Cardiac fibroblast (primary cell): ENCODE data around the gene STARD3.

ENCODE experiments used
- DNase-seq, 2 donors: peaks; one replicate each; pipeline versions ENCODE4 v3.0.0 to v3.0.0-alpha.2; 2010; ENCODE audit warnings: low read depth in 2 of 2
- H3K4me3 ChIP-seq, 2 donors: replicated peaks in 1 of 2; 1 replicate in 1 of 2; 2 replicates in 1 of 2; pipeline ENCODE4 v1.5.1; 2011; ENCODE audit warnings: low read depth in 2 of 2, low read length in 2 of 2, mild to moderate bottlenecking in 2 of 2, moderate library complexity in 1 of 2
- TF ChIP-seq, protein P1 (sequence below): IDR thresholded peaks from one replicate; pipeline ENCODE4 v1.5.1; 2011; ENCODE audit warnings: low read depth, mild to moderate bottlenecking, low read length, inconsistent platforms

STARD3 gene

GRCh38 chr17:39627047-39627711 is 9.8 kb upstream of the STARD3 start:
- H3K4me3 ChIP-seq = peak overlapping the region; percentile 10 to 44
- TF ChIP-seq, protein P1, sequence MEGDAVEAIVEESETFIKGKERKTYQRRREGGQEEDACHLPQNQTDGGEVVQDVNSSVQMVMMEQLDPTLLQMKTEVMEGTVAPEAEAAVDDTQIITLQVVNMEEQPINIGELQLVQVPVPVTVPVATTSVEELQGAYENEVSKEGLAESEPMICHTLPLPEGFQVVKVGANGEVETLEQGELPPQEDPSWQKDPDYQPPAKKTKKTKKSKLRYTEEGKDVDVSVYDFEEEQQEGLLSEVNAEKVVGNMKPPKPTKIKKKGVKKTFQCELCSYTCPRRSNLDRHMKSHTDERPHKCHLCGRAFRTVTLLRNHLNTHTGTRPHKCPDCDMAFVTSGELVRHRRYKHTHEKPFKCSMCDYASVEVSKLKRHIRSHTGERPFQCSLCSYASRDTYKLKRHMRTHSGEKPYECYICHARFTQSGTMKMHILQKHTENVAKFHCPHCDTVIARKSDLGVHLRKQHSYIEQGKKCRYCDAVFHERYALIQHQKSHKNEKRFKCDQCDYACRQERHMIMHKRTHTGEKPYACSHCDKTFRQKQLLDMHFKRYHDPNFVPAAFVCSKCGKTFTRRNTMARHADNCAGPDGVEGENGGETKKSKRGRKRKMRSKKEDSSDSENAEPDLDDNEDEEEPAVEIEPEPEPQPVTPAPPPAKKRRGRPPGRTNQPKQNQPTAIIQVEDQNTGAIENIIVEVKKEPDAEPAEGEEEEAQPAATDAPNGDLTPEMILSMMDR = no peak
- no peak for DNase-seq

- TF ChIP-seq, protein P1 = no peak
- no peak for DNase-seq
- H3K4me3 ChIP-seq = no peak overlapping the region
Observed at GRCh38 chr17:39627712-39628516, 9.0 kb upstream of the STARD3 start.

GRCh38 chr17:39628655-39629493 is 8.1 kb upstream of the STARD3 start:
- TF ChIP-seq, protein P1 = no peak
- no peak for DNase-seq
- no peak overlapping the region for H3K4me3 ChIP-seq

- no peak for DNase-seq
- TF ChIP-seq, protein P1 = no peak
- H3K4me3 ChIP-seq = no peak overlapping the region
Observed at GRCh38 chr17:39629494-39629880, 7.5 kb upstream of the STARD3 start.

DNA sequence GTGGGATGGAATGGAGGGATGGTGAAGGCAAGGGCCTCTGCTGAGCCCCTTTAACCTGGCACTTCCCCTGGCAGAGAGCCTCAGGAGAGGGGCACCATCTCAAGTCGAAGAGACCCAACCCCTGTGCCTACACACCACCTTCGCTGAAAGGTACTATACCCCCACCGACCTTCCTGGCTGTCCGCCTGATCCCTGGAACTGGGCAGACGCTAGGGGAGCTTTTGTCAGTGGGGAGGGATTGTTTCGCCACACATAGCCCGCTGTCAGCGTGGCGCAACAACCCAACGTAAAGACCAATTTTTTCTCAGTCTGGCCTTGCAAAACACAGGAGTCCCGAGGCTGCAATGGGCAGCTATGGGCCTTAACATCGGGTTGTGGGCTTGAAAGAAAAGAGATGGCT is 7.0 kb upstream of the STARD3 start:
- no peak for DNase-seq
- H3K4me3 ChIP-seq = no peak overlapping the region

GRCh38 chr17:39631403-39631802 is 5.5 kb upstream of the STARD3 start:
- DNase-seq = no peak
- TF ChIP-seq, protein P1 = no peak
- no peak overlapping the region for H3K4me3 ChIP-seq

More for the DNA sequence above, 7.0 kb upstream of the STARD3 start:
- TF ChIP-seq, protein P1 = no peak
